GM18951 (cell line): ENCODE measurements around the gene MAGED1.
"Not testable (repeated sequence)": the region's sequence is repeated elsewhere in the genome, so short reads cannot be mapped to it uniquely, and the experiment has no call there.

ENCODE experiments used
- POLR2A ChIP-seq: IDR thresholded peaks from 4 replicates; pipeline ENCODE4 v1.6.1; 2011; ENCODE audit warnings: mild to moderate bottlenecking; ENCODE audit not compliant: insufficient read length, insufficient read depth; ENCODE audit errors: extremely low read depth
- in situ Hi-C: fragments of 300-500 bp; cut with MboI; formaldehyde crosslinking; loops from one replicate; pipeline ENCODE4 v1.12.0; 2022; ENCODE audit warnings: low sequenced_read_pairs, mixed read lengths, inconsistent platforms; ENCODE audit not compliant: unreplicated experiment

The MAGED1 gene

DNA sequence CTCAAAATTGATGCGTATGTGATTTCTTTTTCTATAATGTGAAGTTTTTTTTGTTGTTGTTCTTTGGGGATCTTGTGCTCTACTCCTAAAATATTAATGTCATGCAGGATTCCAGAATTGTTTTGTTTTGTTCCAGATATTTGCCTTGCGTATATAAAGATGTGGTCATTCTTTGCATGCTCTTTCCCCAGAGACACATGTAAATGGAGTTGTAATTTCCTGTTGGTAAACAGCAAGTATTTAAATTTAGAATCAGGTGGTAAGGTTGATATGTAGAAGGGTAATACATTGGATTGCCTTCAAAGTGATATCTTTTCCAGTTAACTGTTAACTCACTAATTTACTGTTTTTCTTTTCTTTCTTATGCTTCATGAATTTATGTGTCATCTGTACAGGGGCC, 23.1 kb upstream of the MAGED1 start:
- TF ChIP-seq POLR2A, result no peak
- in situ Hi-C loops, result no loop called here

DNA sequence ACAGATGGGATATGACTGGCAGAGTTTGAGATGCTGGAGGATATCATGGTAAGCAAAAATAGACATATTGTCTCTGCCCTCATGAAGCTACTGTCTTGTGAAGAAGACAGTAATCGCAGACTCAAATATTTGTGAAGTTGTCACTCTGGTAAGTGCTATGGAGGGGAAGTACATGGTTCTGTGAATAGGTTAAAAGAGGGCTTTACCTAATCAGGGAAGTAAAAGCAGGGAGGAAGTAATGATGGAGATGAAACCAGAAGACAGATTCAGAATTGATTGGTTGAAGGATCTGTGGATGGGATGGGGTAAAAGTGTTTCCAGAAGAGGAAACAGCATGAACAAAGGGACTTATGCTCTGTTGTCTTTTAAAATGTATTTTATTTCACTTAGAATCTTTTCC, 19.3 kb upstream of the MAGED1 start:
- in situ Hi-C loops, result no loop called here
- TF ChIP-seq POLR2A, result no peak

- in situ Hi-C loops, result no loop called here
- no peak for TF ChIP-seq POLR2A
These were observed 17.0 kb upstream of the MAGED1 start for GRCh38 chrX:51876441-51876840.

DNA sequence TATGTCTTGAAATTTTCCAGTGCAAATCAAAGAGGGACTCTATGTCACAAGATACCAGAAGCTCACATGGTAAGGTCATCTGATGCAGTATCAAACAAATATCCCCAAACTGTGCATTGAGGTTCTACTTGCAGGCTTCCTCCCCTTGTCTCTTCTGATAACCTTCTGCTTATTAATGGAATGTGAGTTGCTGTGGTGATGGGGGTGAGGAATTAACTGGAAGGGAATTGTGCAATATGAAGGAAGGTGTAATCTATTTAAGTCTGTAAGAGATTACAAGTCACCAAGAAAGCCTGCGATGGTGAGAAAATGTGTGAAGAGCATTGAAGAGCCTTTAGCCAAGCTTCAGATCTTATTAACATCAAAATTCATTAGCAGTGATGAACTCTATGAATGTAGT, 15.4 kb upstream of the MAGED1 start:
- no peak for TF ChIP-seq POLR2A
- in situ Hi-C loops, result no loop called here

DNA sequence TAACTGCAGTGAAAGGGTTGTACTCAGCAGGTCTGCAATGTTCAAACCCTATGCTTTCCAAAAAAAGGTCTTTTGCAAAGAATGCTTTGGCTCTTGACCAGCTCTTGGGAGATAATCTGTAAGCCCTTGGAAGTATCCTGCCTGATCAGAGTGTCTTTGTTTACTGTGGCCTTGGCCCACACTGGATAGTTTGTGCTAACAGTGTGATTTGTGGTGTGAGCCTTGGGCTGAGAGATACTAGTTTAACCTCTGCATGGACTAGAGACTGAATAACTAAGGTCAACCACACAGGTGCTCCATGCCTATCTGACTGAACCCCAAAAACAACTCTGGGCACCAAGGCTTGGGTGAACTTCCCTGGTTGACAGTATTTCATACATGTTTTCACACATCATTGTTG, 3.6 kb upstream of the MAGED1 start:
- no peak for TF ChIP-seq POLR2A
- in situ Hi-C loops, result no loop called here

DNA sequence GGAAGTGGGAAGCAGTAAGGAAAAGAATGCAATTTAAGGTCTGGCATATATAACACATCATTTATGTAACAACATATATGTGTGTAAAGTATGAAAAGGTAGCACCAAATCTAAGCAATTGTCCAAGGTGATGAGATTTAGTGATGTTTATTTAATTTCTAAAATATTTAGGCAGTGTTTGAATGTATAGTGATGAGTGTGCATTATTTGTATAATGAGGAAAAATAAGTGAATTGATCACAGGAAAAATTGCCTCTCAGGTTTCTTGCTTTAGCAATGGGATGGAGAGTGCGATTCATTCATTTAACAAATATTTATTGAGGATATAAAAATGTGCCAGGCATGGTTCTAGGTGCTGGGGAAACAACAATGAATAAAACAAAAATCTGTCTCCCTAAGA, 2.2 kb upstream of the MAGED1 start:
- in situ Hi-C loops, result no loop called here
- no peak for TF ChIP-seq POLR2A

DNA sequence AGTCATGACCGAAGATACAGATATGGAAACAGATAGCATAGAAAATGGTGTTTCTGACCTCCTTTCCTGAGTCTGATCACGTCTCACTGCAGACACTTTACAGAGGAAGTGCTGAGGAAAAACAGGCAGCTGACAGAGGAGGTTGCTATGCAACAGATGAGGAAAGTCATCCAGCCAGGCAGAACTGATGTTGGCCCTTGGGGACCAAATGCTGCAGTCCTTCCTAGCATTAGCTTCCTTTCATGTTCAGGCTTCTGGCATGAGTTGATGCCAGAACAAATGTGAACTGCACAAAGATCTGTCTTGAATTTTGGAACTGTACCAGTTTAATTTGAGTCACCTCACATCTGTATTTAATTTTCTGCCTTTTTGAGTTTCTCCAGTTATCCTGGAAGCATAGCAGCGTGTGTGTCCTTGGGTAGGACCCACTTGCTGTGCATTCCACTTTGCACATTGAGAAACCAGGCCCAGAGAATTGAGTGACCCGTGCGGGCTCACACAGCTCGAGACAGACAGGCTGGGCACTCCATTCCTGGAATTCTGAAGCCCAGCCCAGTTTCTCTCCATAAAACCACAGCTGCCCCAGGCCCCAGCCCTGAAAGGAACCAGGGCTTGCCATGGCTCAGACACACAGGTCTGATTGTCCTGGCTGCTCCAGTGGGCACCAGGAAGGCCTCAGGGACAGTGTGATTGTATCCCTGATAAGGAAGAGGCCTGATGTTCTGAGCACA, 1.4 kb upstream of the MAGED1 start:
- TF ChIP-seq POLR2A, result no peak
- in situ Hi-C loops, result no loop called here

DNA sequence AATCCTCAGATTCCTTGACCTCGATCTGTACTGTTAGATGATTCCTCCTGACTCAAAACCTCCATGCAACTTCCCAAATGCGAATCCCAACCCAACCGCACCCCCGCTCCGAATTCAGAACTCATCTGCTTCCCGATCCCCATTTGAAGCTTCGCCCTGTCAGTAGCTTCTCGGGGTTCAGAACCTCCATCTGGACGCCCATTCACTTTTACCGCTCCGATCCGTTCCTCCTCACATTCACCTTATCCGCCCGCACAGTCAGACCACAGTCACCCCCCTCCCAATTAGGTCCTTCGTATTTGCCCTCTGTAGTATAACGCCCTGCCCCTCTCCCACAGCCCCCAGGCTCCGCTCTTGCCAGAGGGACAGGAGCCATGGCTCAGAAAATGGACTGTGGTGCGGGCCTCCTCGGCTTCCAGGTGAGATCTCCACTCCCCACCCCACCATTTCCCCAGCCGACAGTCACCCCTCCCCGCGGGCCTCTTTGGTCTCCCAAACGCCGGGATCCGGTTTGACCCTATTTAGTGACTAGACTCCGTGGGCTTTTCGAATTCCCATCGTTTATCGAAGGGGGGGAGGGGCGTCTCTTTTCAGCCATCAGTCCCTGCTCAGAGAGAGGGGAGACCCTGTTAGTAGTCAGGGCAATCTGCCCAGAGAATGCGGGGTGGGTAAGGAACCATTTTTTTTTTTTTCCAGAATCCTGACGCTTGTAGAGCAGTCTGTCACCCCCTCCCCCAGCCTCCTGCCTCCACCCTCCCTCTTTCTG, 691 bp downstream of the MAGED1 start:
- in situ Hi-C loops, result no loop called here
- no peak for TF ChIP-seq POLR2A

- in situ Hi-C loops, result no loop called here
- no peak for TF ChIP-seq POLR2A
These were observed 1.4 kb downstream of the MAGED1 start for GRCh38 chrX:51894697-51895336.

DNA sequence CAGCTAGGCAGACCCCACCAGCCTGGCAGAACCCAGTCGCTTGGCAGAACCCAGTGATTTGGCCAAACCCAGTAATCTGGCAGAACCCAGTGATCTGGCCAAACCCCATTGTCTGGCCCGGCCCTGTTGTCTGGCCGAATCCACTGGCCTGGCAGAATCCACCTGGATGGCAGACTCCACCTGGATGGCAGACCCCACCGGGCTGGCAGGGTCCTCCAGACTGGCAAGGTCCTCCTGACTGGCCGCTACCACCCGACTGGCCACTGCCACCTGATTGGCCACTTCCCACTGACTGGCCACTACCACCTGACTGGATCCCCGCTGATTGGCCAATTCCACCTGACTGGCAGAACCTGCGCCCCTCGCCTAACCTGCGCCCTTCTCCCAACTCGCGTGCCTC, 3.2 kb downstream of the MAGED1 start:
- no peak for TF ChIP-seq POLR2A
- in situ Hi-C loops, result no loop called here

GRCh38 chrX:51899741-51900140, 6.3 kb downstream of the MAGED1 start:
- no peak for TF ChIP-seq POLR2A
- in situ Hi-C loops, result no loop called here

DNA sequence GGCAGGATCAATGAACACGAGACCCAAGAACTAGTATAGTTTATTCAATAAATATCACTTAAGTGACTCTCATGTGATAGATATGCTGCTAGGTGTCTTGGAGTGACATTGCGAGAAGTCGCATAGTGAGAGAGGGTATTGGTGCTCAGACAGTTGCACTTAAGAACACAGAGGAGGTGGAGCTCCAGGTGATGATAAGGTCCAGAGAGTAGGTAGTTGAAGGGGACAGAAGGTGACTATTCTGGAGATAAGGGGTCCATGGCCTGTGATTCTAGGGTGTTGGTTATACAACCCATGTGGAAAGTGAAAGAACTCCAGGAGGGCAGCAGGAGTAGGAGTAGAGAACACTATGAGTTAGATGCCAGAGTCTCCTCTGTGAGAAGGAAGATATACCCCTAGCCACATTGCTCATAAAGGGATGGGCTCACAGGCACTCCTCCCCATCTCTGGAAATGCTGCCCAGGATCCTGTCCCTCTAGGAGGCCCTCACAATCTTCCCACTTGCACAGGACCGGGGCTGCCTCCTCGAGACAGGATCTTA, 9.2 kb downstream of the MAGED1 start:
- in situ Hi-C loops, result no loop called here

GRCh38 chrX:51905152-51905551, 11.7 kb downstream of the MAGED1 start:
- in situ Hi-C loops, result not testable (repeated sequence)

More for the DNA sequence above, 9.2 kb downstream of the MAGED1 start:
- no peak for TF ChIP-seq POLR2A
